CD4-positive, alpha-beta T cell treated with Interferon gamma for 1 hour (primary cell): Measurements from ENCODE around the gene SIPA1L3.
"Not testable (repeated sequence)": the region's sequence is repeated elsewhere in the genome, so short reads cannot be mapped to it uniquely, and the experiment has no call there.

ENCODE experiments used
- DNase-seq: peaks from one replicate; pipeline ENCODE4 v3.0.0-alpha.2; 2020

Gene SIPA1L3

DNA sequence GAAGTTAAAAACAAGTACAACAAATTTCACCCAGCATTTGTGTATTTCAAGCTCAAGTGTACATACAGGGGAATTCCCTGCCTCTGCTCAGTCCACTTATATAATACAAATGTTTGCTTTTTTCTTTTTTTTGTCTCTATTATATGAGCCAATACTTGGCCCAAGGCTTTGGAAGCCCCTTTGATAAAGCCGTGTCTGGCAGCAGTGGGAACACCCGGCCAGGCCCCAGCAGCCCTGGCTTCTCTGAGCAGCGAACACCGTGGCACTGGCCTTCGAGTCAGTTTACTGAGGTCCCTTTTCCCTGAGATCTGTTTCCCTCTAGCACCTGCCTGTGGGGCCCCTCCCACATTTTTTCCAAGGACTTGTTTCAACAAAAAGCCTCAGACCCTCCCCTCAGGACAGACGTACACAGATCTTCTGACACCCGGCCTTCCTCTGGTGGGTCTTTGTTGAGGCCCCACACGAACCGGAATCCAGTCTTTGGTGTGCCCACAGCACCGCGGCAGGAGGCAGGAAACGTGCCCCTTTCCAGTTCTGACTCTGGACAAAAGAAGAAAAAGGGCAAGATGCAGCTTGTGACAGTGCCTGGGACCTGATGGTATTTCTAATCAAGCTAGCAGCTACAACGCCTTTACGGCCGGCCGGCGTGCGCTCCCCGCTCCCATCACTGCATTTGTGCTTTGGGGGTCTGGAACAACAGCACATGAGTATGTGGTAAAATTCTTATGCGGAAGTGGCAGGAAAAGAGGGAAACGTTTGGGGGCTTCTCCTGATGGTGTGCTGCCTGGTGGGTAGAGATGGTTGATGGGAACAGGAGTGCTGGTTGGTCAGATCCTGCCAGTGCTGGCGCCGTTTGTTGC is 13.8 kb downstream of the SIPA1L3 start:
- no peak for DNase-seq

DNA sequence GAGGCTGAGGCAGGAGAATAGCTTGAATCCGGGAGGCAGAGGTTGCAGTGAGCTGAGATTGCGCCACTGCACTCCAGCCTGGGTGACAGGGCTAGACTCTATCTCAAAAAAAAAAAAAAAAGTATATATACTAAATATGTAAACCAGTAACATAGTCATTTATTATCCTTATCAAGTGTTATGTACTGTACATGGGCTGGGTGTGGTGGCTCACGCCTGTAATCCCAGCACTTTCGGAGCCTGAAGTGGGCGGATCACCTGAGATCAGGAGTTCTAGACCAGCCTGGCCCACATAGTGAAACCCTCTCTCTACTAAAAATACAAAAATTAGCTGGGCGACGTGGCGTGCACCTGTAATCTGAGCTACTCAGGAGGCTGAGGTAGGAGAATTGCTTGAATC is 17.6 kb downstream of the SIPA1L3 start:
- not testable (repeated sequence) for DNase-seq

DNA sequence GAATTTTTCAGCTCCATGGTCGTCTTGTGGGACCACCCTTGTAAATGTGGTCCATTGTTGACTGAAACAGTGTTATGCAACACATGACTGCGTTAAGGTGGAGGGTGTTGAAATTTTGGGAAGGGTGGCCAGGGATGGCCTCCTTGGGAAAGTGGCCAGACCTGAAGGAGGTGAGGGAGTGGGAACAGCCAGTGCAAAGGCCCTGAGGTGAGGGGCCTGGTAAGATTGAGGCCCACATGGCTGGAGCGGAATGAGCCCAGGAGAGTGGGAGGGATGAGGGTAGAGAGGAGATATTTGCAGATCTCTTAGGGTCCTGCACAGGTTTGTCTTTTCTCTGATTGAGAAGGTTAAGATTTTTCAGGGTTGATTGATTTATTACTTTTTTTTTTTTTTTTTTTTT is 18.2 kb downstream of the SIPA1L3 start:
- no peak for DNase-seq

DNA sequence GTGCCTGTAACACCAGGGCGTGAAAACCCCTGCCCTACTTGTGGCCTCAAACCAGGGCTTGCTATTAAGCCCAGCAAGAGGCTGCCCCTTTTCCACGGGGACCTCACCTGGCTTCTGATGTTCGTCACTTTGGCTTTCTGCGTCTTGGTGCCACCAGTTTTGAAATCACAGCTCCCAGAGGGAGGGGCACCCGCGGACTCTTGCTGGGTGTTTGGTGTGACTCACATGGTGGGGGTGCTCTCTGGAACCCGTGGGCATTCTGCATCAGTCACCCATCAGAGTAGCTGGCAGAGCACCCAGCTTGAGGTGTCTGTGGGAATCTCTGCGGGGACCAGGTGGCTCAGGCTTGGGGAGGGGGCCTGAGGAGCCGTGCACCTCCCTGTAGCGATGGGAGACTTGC is 19.2 kb downstream of the SIPA1L3 start:
- DNase-seq, result no peak

DNA sequence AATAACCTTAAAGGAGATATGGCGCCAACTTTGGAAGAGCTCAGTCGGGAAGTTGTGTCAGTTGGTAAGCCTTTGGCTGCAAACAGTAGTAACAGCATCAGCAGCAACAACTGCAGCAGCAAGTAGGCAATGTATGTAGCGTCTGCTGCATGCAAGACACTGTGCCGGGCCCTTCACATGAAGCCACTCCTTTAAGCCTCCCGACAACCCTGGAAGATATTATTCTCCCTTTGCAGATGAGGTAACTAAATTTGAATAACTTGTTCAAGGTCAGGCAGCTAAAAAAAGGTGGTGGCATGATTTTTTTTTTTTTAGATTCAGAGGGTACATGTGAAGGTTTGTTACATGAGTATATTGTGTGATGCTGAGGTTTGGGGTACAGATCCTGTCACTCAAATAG is 19.7 kb downstream of the SIPA1L3 start:
- no peak for DNase-seq

DNA sequence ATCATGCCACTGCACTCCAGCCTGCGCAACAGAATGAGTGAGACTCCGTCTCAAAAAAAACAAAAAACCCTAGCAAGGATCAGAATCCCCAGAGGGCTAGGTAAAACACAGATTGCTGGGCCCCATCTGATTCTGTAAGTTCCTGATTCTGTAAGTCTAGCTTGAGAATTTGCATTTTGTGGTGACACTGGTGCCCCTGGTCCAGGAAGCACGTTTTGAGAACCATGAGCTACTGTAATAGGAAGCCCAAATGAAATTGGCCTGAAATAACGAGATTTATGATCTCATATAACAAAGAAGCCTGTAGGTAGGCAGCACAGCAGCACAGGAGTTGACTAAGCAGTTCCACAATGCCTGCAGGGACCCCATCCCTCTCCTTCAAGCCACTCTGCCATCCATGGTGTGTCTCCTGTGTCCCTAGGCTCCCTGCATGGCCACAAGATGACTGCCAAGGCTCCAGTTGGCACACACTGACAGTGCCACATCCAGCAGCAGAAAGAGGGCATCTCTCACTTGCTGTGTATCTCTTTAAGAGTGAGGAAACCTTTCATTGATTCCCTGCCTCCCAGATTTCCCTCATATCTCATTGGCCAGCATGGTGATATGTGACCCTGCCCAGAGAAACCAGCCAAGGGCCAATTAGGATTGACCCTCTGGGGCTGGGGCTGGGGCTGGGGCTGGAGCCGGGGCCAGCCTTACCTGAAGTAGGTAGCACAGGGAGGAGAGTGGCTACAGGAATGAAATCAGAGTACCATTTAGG is 21.7 kb downstream of the SIPA1L3 start:
- DNase-seq, result peak; percentile 59

DNA sequence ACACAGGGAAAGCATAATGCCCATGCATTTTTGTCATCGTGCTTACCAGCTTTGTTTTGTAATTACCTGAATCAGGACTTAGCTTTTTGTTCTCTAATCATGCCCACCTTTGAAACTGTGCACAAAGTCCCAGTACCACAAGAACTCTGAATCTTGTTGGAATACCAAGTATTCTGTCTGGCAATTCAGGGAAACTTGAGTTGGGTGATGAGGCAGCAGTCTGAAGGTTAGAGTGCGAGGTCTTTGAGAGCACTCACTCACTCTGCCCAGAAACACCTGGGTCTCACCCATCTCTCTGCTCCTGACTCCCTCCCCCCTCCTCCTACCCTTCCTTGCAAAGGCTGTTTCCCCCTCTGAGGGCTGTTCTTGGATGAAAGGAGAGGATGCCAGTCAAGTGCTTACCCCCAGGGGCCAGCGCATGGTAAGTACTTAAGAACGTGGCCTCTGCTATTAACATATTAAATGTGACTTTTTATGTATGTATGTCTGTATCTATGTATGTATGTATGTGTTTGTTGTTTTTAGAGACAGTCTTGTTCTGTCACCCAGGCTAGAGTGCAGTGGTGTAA is 22.4 kb downstream of the SIPA1L3 start:
- DNase-seq, result no peak

- no peak for DNase-seq
These were observed 23.4 kb downstream of the SIPA1L3 start for GRCh38 chr19:37930416-37930815.

GRCh38 chr19:37931881-37932655 is 25.1 kb downstream of the SIPA1L3 start:
- DNase-seq, result peak; percentile 24

- DNase-seq, result no peak
These were observed 26.3 kb downstream of the SIPA1L3 start for GRCh38 chr19:37932985-37933936.

GRCh38 chr19:37933937-37934358 is 26.9 kb downstream of the SIPA1L3 start:
- DNase-seq, result no peak

DNA sequence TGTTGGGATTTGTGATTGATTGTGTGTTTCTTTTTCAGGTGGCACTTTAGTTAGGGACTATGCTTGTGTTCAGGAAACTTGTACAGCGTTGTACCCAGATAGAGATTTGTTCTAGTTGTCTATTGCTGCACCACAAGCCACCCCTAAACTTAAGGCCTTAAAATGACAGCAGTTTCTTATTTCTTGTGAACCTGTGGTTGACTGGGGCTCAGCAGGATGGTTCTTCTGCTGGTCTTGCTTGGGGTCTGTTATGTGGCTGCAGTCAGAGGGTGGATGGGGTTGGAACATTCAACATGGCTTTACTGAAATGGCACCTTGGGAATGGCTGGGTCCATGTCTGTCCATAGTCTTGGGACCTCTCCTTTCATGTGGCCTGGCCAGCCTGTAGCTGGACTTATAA is 28.3 kb downstream of the SIPA1L3 start:
- no peak for DNase-seq

DNA sequence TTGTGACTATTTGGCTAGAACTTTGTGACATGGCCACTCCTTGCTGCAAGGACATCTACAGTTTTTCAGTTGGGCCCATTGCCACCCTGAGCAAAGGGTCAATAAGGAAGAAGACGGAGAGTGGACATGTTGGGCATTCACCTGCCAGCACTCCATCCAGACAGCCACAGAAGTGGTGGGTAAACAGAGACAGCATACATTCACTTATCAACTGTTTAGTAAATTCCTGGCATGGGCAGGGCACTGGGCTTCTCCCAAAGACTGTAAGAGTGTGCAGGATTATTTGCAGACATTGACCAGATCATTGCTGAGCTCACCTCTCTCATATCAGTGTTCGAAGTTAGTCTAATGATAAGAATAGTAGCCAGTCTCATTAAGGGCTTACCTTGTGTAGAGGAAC is 29.2 kb downstream of the SIPA1L3 start:
- DNase-seq, result no peak

DNA sequence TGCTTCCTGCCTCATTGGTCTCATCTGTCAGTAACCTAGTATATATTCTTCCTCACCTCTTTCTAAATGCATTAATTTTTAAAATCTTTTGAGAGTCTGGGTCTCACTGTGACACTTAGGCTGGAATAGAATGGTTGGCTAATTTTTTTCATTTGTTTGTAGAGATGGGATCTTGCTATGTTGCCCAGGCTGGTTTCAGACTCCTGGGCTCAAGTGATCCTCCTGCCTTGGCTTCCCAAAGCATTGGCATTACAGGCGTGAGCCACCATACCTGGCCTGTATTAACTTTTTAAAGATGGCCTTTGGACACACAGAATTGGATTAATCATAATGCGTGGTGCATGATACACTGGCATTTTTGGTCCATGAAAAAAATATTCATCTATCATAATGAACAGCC is 29.9 kb downstream of the SIPA1L3 start:
- no peak for DNase-seq

- no peak for DNase-seq
These were observed 31.3 kb downstream of the SIPA1L3 start for GRCh38 chr19:37938353-37938752.

DNA sequence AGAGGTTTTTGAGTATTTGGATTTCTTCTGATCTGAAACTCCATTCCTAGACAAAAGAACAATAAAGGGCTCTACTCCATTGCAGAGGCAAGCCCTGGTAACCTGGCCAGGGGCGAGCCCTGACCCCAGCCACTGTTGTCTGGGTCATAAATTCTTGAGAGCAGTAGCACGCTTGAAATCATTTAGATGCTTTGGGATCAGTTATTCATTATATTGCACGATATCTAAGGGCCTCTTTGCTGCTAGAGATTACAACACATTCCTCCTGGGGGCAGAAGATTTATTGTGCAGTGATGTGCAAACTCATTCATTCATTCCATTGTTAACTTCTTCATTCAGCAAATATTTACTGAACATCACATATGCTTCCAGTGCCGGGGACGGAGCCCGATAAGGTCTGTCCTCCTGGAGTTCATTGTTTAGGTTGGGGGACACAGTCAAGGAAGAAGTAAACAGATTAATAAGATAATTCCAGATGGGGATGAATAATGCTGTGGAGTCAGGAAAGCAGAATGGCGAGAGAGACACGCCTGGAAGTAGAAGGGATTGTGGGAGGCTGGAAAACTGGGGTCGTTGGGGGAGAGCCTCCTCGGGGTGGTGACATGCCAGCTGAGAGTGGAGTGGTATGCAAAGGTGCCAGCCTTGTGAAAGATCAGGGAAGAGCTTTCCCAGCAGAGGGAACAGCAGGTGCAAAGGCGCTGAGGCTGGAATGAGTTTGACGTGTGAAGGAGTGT is 34.9 kb downstream of the SIPA1L3 start:
- DNase-seq, result no peak

GRCh38 chr19:37942516-37942902 is 35.5 kb downstream of the SIPA1L3 start:
- DNase-seq, result no peak

GRCh38 chr19:37943480-37943879 is 36.5 kb downstream of the SIPA1L3 start:
- no peak for DNase-seq

DNA sequence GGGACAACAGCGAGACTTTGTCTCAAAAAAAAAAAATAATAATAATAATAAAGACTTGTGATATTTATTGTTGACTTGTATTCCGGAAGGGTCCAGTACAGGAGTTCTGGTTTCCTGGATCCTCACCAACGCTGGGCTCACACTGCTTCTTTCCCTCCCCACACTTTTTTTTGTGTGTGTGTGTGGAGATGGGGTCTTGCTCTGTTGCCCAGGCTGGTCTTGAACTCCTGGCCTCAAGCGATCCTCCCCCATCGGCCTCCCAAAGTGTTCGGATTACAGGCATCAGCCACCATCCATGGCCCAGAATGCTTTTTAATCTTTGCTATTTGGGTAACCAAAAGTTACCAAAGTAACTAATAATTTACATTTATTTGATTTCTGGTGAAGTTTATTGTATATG is 39.1 kb downstream of the SIPA1L3 start:
- DNase-seq, result no peak

DNA sequence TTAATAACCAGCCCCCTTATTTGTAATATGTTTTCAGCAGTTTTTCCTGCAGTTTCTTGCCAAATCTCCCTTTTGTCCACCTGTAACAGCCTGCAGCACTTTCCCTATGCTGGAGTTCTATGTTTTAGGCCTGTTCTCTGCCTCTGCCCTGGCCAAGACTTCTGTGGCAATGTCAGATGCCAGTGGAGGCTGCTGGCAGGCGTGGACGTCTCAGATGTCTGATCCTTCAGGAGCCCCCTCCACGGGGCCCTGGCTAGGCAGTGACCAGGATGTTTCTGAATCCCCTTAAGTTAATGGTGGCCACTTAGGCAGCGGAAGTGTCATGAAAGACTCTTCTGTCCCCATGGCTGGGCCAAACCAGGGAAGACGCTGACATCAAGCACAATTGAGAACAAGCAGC is 40.8 kb downstream of the SIPA1L3 start:
- no peak for DNase-seq

- no peak for DNase-seq
These were observed 41.4 kb downstream of the SIPA1L3 start for GRCh38 chr19:37948362-37948761.
